Measurements from ENCODE around the gene ZNF280B. TPM values are rescaled to one million over a fixed set of nuclear protein-coding genes. Genes with fewer than 3 reads are reported as not detected.

Gene ZNF280B
- total RNA-seq, 1 experiment from 2014 or later = 4.6 TPM

DNA sequence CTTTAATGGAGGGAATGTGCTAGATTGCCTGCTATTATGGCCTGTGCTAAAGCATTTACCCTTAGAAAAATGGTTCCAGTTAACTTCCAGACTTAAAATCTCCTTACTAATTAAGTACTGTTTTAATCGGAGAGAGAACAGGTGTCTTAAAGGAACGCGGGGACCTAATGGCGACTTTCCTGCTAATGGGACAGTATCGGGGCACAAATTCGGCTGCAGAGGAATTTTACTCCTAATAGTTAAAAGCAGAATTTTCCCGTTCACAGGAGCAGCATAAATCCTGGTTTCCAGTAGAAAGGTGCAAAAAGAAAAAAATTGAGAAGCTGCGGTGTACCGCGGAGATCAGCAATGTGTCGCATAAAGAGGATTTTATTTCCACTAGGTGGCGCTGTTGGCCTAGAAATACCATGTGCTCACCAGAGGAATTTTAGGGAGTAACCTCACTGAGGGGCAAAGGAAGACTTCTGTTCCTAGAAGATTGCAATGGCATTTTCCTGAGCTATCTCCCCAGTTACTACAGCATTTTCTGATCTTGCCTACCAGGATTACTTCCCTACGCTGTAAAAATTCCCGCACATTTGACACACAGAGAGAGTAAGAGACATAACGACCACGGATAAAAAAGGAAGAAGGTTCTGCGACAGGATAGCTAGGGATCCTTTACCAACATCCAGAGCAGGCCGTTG, 44.5 kb downstream of the ZNF280B start:
- CTCF ChIA-PET = interaction anchor here (0.8 to 1.2 kb wide), 3 partner anchors 20 to 420 kb away, joined by 3 to 5 read pairs (median 3); no protein-coding TSS in a partner anchor
- no TSS peak for BruUV-seq (replicated peaks)
- Mint-ChIP-seq H3K36me3 (ENCODE audit: insufficient read depth, unreplicated experiment) (no peaks in the 10 kb centered on the region), H3K27ac (ENCODE audit: unreplicated experiment) (no peak overlapping the region), H3K4me3 (ENCODE audit: low read depth, unreplicated experiment) (no peak overlapping the region), H3K9me3 (ENCODE audit: low read depth, unreplicated experiment) (peaks cover 7% of the 10 kb centered on the region), H3K27me3 (ENCODE audit: unreplicated experiment) (peaks cover 76% of the 10 kb centered on the region), H3K4me1 (ENCODE audit: low read depth, unreplicated experiment) (no peaks in the 10 kb centered on the region)
- intact Hi-C loops (cut with micrococcal nuclease; ENCODE audit: unreplicated experiment) = loop anchor here (5.0 to 10.0 kb wide), 3 partner anchors 113 to 493 kb away; partner anchors contain the start of gene IGLL5
- DNase-seq = peak; percentile 59
- TF ChIP-seq, protein P1, sequence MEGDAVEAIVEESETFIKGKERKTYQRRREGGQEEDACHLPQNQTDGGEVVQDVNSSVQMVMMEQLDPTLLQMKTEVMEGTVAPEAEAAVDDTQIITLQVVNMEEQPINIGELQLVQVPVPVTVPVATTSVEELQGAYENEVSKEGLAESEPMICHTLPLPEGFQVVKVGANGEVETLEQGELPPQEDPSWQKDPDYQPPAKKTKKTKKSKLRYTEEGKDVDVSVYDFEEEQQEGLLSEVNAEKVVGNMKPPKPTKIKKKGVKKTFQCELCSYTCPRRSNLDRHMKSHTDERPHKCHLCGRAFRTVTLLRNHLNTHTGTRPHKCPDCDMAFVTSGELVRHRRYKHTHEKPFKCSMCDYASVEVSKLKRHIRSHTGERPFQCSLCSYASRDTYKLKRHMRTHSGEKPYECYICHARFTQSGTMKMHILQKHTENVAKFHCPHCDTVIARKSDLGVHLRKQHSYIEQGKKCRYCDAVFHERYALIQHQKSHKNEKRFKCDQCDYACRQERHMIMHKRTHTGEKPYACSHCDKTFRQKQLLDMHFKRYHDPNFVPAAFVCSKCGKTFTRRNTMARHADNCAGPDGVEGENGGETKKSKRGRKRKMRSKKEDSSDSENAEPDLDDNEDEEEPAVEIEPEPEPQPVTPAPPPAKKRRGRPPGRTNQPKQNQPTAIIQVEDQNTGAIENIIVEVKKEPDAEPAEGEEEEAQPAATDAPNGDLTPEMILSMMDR (IDR thresholded peaks at IDR 0.05; ENCODE audit: unreplicated experiment) = peak; percentile 83

DNA sequence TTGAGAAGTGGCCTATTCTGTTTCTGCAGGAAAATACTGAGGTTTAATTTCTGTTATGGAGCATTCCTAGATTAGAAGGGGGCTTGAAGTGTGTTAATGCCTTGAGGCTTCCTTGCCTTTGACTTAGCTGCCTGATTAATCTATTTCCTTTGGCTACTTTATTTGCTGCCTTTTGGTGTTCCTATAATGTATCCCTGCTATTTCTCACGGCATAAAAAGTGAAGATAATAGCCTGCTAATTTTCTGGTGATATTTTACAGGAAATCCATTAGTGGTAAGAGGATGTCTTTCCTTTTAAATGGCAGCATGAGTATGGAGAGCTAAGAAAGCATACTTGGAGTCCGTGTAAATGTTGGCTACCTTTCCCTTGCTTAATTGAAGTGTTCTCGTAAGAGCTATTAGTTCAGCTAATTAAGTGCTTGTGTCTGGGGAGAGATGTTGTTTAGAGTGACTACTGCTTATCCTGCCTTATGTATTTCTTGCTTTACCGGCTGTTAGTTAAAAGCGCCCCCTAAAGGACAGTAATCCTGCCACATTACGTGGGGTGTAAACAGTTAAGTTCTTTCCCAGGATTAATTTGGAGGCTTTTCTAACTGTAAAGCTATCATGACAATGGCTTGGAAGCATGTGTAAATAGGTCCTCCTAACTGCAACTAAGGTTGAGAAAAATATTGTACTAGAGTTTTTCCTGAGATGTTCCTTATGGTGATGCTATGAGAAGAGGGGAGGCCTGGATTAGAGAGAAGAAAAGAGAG, 45.6 kb downstream of the ZNF280B start:
- intact Hi-C loops (cut with micrococcal nuclease; ENCODE audit: unreplicated experiment) = loop anchor here (5.0 to 10.0 kb wide), 3 partner anchors 114 to 494 kb away; partner anchors contain the start of gene IGLL5
- Mint-ChIP-seq H3K27me3 (ENCODE audit: unreplicated experiment) (peaks cover 66% of the 10 kb centered on the region), H3K4me3 (ENCODE audit: low read depth, unreplicated experiment) (no peak overlapping the region), H3K4me1 (ENCODE audit: low read depth, unreplicated experiment) (no peaks in the 10 kb centered on the region), H3K36me3 (ENCODE audit: insufficient read depth, unreplicated experiment) (no peaks in the 10 kb centered on the region), H3K9me3 (ENCODE audit: low read depth, unreplicated experiment) (peaks cover 9% of the 10 kb centered on the region), H3K27ac (ENCODE audit: unreplicated experiment) (no peak overlapping the region)
- no TSS peak for BruUV-seq (replicated peaks)
- TF ChIP-seq, protein P1 (IDR thresholded peaks at IDR 0.05; ENCODE audit: unreplicated experiment) = no peak
- no peak for DNase-seq
- CTCF ChIA-PET = interaction anchor here (1.0 to 1.2 kb wide), 2 partner anchors 31 to 96 kb away, joined by 3 to 5 read pairs; partner anchors contain the start of gene PRAME

DNA sequence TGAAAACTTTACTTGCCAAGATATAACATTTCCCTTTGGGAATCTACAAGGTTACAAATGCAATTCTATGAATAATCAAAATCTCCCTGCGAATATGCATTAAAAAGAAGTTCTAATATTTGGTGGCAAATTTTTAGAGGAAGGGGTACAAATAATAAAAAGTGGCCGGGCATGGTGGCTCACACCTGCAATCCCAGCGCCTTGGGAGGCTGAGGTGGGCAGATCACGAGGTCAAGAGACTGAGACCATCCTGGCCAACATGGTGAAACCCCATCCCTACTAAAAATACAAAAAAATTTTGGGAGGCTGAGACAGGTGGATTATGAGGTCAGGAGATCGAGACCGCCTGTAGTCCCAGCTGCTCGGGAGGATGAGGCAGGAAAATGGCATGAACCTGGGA, 47.0 kb downstream of the ZNF280B start:
- Mint-ChIP-seq H3K36me3 (ENCODE audit: insufficient read depth, unreplicated experiment) (no peaks in the 10 kb centered on the region), H3K9me3 (ENCODE audit: low read depth, unreplicated experiment) (peaks cover 9% of the 10 kb centered on the region), H3K27me3 (ENCODE audit: unreplicated experiment) (peaks cover 52% of the 10 kb centered on the region), H3K4me1 (ENCODE audit: low read depth, unreplicated experiment) (no peaks in the 10 kb centered on the region), H3K4me3 (ENCODE audit: low read depth, unreplicated experiment) (no peak overlapping the region), H3K27ac (ENCODE audit: unreplicated experiment) (no peak overlapping the region)
- BruUV-seq (replicated peaks) = no TSS peak
- CTCF ChIA-PET = interaction anchor here (1.2 kb wide), 1 partner anchor 30 kb away, joined by 3 read pairs; no protein-coding TSS in a partner anchor
- TF ChIP-seq, protein P1 (IDR thresholded peaks at IDR 0.05; ENCODE audit: unreplicated experiment) = no peak
- intact Hi-C loops (cut with micrococcal nuclease; ENCODE audit: unreplicated experiment) = loop anchor here (5.0 to 10.0 kb wide), 3 partner anchors 116 to 496 kb away; partner anchors contain the start of gene IGLL5
- no peak for DNase-seq

DNA sequence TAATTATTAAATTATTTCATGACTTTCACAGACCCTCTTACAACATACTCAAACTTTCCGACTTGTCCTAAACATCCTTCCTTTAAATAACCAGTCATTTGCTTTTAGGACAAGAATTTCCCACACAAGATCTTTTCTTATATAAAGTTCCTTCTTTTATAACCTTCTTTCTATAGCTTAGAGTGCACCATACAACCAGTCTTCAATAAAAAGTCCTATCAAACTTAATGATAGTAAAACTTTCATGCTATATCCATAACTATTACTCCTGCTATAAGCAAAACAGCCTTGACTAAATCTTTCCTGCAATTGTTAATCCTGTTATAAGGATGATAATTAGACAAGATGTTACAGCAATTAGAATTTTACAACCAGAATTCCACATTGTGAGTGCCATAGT, 47.4 kb downstream of the ZNF280B start:
- Mint-ChIP-seq H3K4me1 (ENCODE audit: low read depth, unreplicated experiment) (no peaks in the 10 kb centered on the region), H3K9me3 (ENCODE audit: low read depth, unreplicated experiment) (peaks cover 9% of the 10 kb centered on the region), H3K4me3 (ENCODE audit: low read depth, unreplicated experiment) (no peak overlapping the region), H3K27ac (ENCODE audit: unreplicated experiment) (no peak overlapping the region), H3K27me3 (ENCODE audit: unreplicated experiment) (peaks cover 47% of the 10 kb centered on the region), H3K36me3 (ENCODE audit: insufficient read depth, unreplicated experiment) (no peaks in the 10 kb centered on the region)
- TF ChIP-seq, protein P1 (IDR thresholded peaks at IDR 0.05; ENCODE audit: unreplicated experiment) = no peak
- intact Hi-C loops (cut with micrococcal nuclease; ENCODE audit: unreplicated experiment) = loop anchor here (5.0 to 10.0 kb wide), 3 partner anchors 116 to 496 kb away; partner anchors contain the start of gene IGLL5
- DNase-seq = no peak
- CTCF ChIA-PET = no interaction called here
- no TSS peak for BruUV-seq (replicated peaks)

All from Calu3 (cell line).